BE2C (cell line): ENCODE results near the gene TNS2.
"Not testable (repeated sequence)": the region's sequence is repeated elsewhere in the genome, so short reads cannot be mapped to it uniquely, and the experiment has no call there.

ENCODE experiments used
- DNase-seq: peaks from one replicate; pipeline ENCODE4 v3.0.0-alpha.2; 2020
- H3K27me3 ChIP-seq: fragments of 250-450 bp; sonication (Bioruptor Pico); 2 replicates; pipeline ENCODE4 v1.5.1; 2020; ENCODE audit warnings: mild to moderate bottlenecking
- H3K36me3 ChIP-seq: fragments of 250-450 bp; sonication (Bioruptor Pico); 2 replicates; pipeline ENCODE4 v1.5.1; 2020; ENCODE audit warnings: mild to moderate bottlenecking
- H3K4me1 ChIP-seq: fragments of 250-450 bp; sonication (Bioruptor Pico); 2 replicates; pipeline ENCODE4 v1.5.1; 2020
- H3K4me3 ChIP-seq: 2 replicates; pipeline ENCODE4 v1.5.1; 2011; ENCODE audit warnings: low read depth, low read length
- H3K9me3 ChIP-seq: fragments of 250-450 bp; sonication (Bioruptor Pico); 2 replicates; pipeline ENCODE4 v1.5.1; 2020
- TF ChIP-seq, protein P1 (sequence below): IDR thresholded peaks from 2 replicates; pipeline ENCODE4 v1.5.1; 2012; ENCODE audit warnings: mild to moderate bottlenecking, low read depth, low read length

Gene TNS2

DNA sequence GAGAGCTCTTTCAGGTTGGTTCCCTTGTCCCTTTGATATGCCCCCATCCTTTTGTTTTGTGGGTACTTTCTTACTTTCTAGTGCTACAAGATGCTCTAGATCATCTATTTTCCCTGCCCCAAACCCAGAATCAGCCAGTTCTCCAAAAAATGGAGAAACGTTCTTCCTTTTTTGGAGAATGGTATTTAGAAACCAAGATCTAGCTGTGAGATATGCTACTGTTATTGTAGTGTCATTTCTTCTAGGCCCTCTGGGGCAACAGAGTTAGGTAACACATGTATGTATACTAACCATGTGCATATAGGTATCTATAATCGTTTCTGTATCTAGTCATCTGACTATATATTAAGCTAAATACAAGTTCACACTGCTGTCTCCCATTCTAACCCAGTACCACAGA, 40.7 kb downstream of the TNS2 start:
- peaks cover 4% of the 10 kb centered on the region; the same call in 1 of the 2 replicates for H3K27me3 ChIP-seq
- DNase-seq = no peak
- no peaks in the 10 kb centered on the region for H3K4me1 ChIP-seq
- no peaks in the 10 kb centered on the region for H3K9me3 ChIP-seq
- no peaks in the 10 kb centered on the region for H3K36me3 ChIP-seq
- no peak overlapping the region for H3K4me3 ChIP-seq
- TF ChIP-seq, protein P1, sequence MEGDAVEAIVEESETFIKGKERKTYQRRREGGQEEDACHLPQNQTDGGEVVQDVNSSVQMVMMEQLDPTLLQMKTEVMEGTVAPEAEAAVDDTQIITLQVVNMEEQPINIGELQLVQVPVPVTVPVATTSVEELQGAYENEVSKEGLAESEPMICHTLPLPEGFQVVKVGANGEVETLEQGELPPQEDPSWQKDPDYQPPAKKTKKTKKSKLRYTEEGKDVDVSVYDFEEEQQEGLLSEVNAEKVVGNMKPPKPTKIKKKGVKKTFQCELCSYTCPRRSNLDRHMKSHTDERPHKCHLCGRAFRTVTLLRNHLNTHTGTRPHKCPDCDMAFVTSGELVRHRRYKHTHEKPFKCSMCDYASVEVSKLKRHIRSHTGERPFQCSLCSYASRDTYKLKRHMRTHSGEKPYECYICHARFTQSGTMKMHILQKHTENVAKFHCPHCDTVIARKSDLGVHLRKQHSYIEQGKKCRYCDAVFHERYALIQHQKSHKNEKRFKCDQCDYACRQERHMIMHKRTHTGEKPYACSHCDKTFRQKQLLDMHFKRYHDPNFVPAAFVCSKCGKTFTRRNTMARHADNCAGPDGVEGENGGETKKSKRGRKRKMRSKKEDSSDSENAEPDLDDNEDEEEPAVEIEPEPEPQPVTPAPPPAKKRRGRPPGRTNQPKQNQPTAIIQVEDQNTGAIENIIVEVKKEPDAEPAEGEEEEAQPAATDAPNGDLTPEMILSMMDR = no peak

DNA sequence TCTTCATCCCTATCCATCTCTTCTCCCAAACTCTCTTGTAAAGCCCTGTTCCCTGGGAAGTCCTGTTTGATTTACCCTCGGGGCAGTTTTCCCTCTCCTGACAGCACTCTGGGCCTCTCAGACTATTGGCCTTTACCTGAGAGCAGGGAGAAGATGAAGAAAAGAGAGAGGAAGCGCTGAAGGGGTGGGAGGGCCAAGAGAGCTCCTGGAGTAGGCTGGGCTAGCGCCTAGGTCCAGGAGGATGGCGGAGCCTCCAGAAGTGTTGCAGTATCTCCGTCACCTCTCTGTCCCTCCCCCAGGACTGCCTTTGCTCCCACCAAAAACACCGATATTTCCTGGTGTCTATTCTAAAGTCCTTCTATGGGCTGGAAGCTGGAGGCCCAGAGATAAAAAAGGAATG, 41.9 kb downstream of the TNS2 start:
- H3K36me3 ChIP-seq = no peaks in the 10 kb centered on the region
- DNase-seq = no peak
- no peaks in the 10 kb centered on the region for H3K27me3 ChIP-seq
- TF ChIP-seq, protein P1 = no peak
- H3K4me1 ChIP-seq = no peaks in the 10 kb centered on the region
- H3K9me3 ChIP-seq = no peaks in the 10 kb centered on the region
- H3K4me3 ChIP-seq = no peak overlapping the region

DNA sequence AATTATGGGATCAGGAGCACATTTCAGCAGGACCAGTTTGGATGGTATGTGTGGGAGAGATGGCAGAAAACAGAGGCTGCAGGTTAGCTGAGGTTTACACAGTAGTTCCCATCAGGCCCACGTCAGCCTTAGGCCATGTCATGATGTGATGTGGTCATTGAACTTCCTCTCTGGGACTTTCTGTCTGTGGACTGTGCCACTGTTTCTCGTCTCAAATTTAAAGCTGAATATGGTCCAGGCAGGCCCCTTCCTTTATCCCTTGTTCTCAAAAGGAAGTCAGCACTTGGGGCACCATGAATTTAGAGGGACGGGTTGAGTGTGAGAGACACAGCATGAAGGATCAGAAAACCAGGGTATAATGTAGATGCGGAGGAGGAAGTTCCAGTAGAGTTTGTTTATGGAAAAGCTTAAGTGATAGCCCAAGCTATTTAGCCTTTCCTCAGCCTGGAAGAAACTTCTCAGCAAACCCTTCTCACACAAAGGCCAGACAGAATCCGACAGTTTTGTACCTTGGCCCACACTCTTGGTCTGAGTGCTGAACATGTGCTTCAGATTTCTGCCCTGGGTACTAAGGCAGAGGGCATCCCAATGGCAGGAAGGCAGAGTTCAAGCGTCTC, 44.0 kb downstream of the TNS2 start:
- Histone ChIP-seq H3K9me3 (no peaks in the 10 kb centered on the region), H3K4me3 (no peak overlapping the region), H3K27me3 (no peaks in the 10 kb centered on the region), H3K36me3 (no peaks in the 10 kb centered on the region), H3K4me1 (peaks cover 2% of the 10 kb centered on the region)
- TF ChIP-seq, protein P1 = no peak
- no peak for DNase-seq

DNA sequence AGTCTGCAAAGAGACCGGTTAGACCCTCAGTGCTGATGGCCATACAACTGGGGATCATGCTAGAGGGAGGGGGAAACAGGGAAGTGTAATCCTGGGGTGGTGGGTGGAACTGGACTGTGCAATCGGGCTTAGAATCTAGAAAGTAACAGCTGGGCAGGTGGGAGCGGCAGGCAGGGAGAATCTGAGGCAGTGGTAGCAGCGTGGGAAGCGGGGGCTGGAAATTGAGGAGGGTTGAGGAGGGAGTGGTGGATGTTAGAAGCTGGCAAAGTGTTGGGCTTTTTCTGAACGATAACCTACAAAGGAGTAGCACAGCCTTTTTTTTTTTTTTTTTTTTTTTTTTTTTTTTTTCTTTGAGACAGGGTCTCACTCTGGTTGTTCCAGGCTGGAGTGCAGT, 44.5 kb downstream of the TNS2 start:
- Histone ChIP-seq H3K4me1 (peaks cover 7% of the 10 kb centered on the region), H3K9me3 (no peaks in the 10 kb centered on the region), H3K4me3 (no peak overlapping the region), H3K36me3 (no peaks in the 10 kb centered on the region), H3K27me3 (no peaks in the 10 kb centered on the region)
- TF ChIP-seq, protein P1 = no peak
- no peak for DNase-seq

DNA sequence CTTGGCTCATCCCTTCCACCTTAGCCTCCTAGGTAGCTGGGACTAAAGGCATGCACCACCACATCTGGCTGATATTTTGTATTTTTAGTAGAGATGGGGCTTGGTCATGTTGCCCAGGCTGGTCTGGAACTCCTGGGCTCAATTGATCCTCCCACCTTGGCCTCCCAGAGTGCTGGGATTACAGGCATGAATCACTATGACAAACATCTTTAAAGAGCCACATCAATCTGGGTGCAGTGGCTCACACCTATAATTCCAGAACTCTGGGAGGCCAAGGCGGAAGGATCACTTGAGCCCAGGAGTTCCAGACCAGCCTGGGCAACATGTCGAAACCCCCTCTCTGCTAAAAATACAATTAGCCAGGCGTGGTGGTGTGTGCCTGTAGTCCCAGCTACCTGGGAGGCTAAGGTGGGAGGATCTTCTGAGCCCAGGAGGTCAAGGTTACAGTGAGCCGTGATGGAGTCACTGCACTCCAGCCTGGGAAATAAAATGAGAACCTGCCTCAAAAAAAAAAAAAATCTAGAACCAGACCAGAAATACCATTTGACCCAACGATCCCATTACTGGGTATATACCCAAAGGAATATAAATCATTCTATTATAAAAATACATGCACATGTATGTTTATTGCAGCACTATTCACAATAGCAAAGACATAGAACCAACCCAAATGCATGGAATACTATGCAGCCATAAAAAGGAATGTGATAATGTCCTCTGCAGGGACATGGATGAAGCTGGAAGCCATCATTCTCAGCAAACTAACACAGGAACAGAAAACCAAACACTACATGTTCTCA, 45.1 kb downstream of the TNS2 start:
- H3K4me1 ChIP-seq, H3K36me3 ChIP-seq, H3K27me3 ChIP-seq, H3K9me3 ChIP-seq, H3K4me3 ChIP-seq, DNase-seq: not testable (repeated sequence)

DNA sequence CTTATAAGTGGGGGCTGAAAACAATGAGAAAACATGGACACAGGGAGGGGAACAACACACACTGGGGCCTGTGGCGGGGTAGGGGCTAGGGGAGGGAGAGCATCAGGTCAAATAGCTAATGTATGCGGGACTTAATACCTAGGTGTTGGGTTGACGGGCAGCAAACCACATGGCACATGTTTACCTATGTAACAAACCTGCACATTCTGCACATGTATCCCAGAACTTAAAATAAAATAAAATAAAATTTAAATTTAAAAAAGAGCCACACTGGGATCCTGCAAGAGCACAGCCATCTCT, 45.7 kb downstream of the TNS2 start:
- H3K4me3 ChIP-seq = not testable (repeated sequence)

DNA sequence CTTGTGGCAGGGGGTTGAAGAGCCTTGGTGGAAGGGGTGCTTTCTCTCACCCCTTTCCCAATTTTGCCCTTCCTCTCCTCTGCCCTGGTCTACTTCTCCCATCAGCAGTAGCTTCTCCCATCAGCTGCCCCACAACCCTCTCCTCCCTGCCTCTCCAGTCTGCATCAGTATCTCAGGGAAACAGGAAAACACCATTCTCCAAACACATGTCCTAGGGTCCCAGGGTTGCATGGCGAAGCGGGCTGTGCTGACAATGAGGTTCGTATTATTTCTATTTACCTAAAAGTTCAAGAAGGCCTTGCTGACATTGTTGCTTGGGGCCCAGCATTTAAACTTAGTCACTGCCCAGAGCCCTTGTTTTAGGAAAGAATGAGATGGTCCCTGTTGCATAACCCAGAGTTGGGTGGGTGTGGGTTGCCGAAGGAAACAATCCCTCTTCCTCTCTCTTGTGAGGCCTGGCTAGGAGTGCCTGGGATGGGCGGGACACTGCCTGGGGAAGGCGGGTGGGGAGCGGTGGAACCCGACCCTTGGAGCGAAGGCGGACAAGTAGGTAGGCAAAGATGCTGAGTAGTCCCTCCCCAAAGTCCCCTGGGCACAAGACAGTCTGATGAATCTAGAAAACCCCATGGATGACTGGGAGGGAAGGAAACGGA, 46.4 kb downstream of the TNS2 start:
- no peak overlapping the region for H3K4me3 ChIP-seq
- no peak for DNase-seq
- H3K4me1 ChIP-seq = peaks cover 7% of the 10 kb centered on the region
- H3K9me3 ChIP-seq = no peaks in the 10 kb centered on the region
- no peaks in the 10 kb centered on the region for H3K27me3 ChIP-seq
- TF ChIP-seq, protein P1 = no peak
- no peaks in the 10 kb centered on the region for H3K36me3 ChIP-seq

More for the DNA sequence above, 45.7 kb downstream of the TNS2 start:
- H3K9me3 ChIP-seq, H3K36me3 ChIP-seq, DNase-seq, H3K4me1 ChIP-seq, H3K27me3 ChIP-seq: not testable (repeated sequence)
